ENCODE results near the gene RGP1. TPM values are rescaled to one million over a fixed set of nuclear protein-coding genes. Genes with fewer than 3 reads are reported as not detected.

RGP1 gene
- total RNA-seq, 1 donor from 2014 or later = 11.8 TPM

- no peaks in the 10 kb centered on the region for H3K27me3 ChIP-seq (ENCODE audit: control insufficient read depth, insufficient read depth, low read length)
- FAIRE-seq (no peak), DNase-seq (ENCODE audit: low read depth) (peak; percentile 90)
- TF ChIP-seq CTCF (IDR thresholded peaks at IDR 0.05; ENCODE audit: insufficient read depth, low read length, severe bottlenecking) = peak; percentile 46
- H3K4me3 ChIP-seq (ENCODE audit: low read depth, low read length) = peak overlapping the region; percentile 58
- peaks cover 18% of the 10 kb centered on the region for H3K36me3 ChIP-seq (ENCODE audit: control insufficient read depth, insufficient read depth, low read length)
Observed at GRCh38 chr9:35732800-35733541, 16.1 kb upstream of the RGP1 start.

GRCh38 chr9:35734096-35734495 is 15.0 kb upstream of the RGP1 start:
- FAIRE-seq (no peak), DNase-seq (ENCODE audit: low read depth) (no peak)
- TF ChIP-seq CTCF (IDR thresholded peaks at IDR 0.05; ENCODE audit: insufficient read depth, low read length, severe bottlenecking) = no peak
- H3K36me3 ChIP-seq (ENCODE audit: control insufficient read depth, insufficient read depth, low read length) = peaks cover 26% of the 10 kb centered on the region
- H3K4me3 ChIP-seq (ENCODE audit: low read depth, low read length) = no peak overlapping the region
- no peaks in the 10 kb centered on the region for H3K27me3 ChIP-seq (ENCODE audit: control insufficient read depth, insufficient read depth, low read length)

GRCh38 chr9:35736201-35736633 is 12.9 kb upstream of the RGP1 start:
- peaks cover 41% of the 10 kb centered on the region for H3K36me3 ChIP-seq (ENCODE audit: control insufficient read depth, insufficient read depth, low read length)
- TF ChIP-seq CTCF (IDR thresholded peaks at IDR 0.05; ENCODE audit: insufficient read depth, low read length, severe bottlenecking) = peak; percentile 89
- DNase-seq (ENCODE audit: low read depth) = peak; percentile 68
- H3K4me3 ChIP-seq (ENCODE audit: low read depth, low read length) = no peak overlapping the region
- no peaks in the 10 kb centered on the region for H3K27me3 ChIP-seq (ENCODE audit: control insufficient read depth, insufficient read depth, low read length)
- FAIRE-seq = peak; percentile 7

GRCh38 chr9:35737143-35737542 is 11.9 kb upstream of the RGP1 start:
- DNase-seq (ENCODE audit: low read depth) (no peak), FAIRE-seq (no peak)
- no peak overlapping the region for H3K4me3 ChIP-seq (ENCODE audit: low read depth, low read length)
- H3K36me3 ChIP-seq (ENCODE audit: control insufficient read depth, insufficient read depth, low read length) = peaks cover 41% of the 10 kb centered on the region
- H3K27me3 ChIP-seq (ENCODE audit: control insufficient read depth, insufficient read depth, low read length) = no peaks in the 10 kb centered on the region
- TF ChIP-seq CTCF (IDR thresholded peaks at IDR 0.05; ENCODE audit: insufficient read depth, low read length, severe bottlenecking) = no peak

GRCh38 chr9:35738186-35738585 is 10.9 kb upstream of the RGP1 start:
- H3K36me3 ChIP-seq (ENCODE audit: control insufficient read depth, insufficient read depth, low read length) = peaks cover 41% of the 10 kb centered on the region
- no peak for TF ChIP-seq CTCF (IDR thresholded peaks at IDR 0.05; ENCODE audit: insufficient read depth, low read length, severe bottlenecking)
- H3K27me3 ChIP-seq (ENCODE audit: control insufficient read depth, insufficient read depth, low read length) = no peaks in the 10 kb centered on the region
- no peak overlapping the region for H3K4me3 ChIP-seq (ENCODE audit: low read depth, low read length)
- FAIRE-seq (no peak), DNase-seq (ENCODE audit: low read depth) (no peak)

GRCh38 chr9:35738924-35739323 is 10.2 kb upstream of the RGP1 start:
- DNase-seq (ENCODE audit: low read depth) = no peak
- FAIRE-seq = peak; percentile 40
- Histone ChIP-seq H3K4me3 (ENCODE audit: low read depth, low read length) (no peak overlapping the region), H3K36me3 (ENCODE audit: control insufficient read depth, insufficient read depth, low read length) (peaks cover 45% of the 10 kb centered on the region), H3K27me3 (ENCODE audit: control insufficient read depth, insufficient read depth, low read length) (no peaks in the 10 kb centered on the region)
- no peak for TF ChIP-seq CTCF (IDR thresholded peaks at IDR 0.05; ENCODE audit: insufficient read depth, low read length, severe bottlenecking)

All from bronchial epithelial cell (primary cell).